Activated naive CD4-positive, alpha-beta T cell treated with anti-CD3 and anti-CD28 coated beads, Interleukin-2, amount 50 U/mL, for 16 hours (primary cell): ENCODE data around the gene EFEMP1.
"Not testable (repeated sequence)": the region's sequence is repeated elsewhere in the genome, so short reads cannot be mapped to it uniquely, and the experiment has no call there.

Experiments
- DNase-seq: peaks from one replicate; pipeline ENCODE4 v3.0.0-alpha.2; 2020

The EFEMP1 gene

GRCh38 chr2:55862673-55863390 lies 60.8 kb downstream of the EFEMP1 start:
- DNase-seq = no peak

GRCh38 chr2:55862246-55862645 lies 61.3 kb downstream of the EFEMP1 start:
- DNase-seq = no peak

- no peak for DNase-seq
Measured at GRCh38 chr2:55861733-55862132, 61.8 kb downstream of the EFEMP1 start.

- DNase-seq = no peak
Measured at GRCh38 chr2:55860832-55861231, 62.8 kb downstream of the EFEMP1 start.

GRCh38 chr2:55859875-55860274 lies 63.7 kb downstream of the EFEMP1 start:
- DNase-seq = no peak

- DNase-seq = no peak
Measured at GRCh38 chr2:55857766-55858165, 65.8 kb downstream of the EFEMP1 start.

GRCh38 chr2:55856936-55857335 lies 66.6 kb downstream of the EFEMP1 start:
- no peak for DNase-seq

GRCh38 chr2:55848096-55848495 lies 75.5 kb downstream of the EFEMP1 start:
- DNase-seq = no peak

GRCh38 chr2:55846426-55846825 lies 77.2 kb downstream of the EFEMP1 start:
- no peak for DNase-seq

GRCh38 chr2:55844986-55845385 lies 78.6 kb downstream of the EFEMP1 start:
- DNase-seq = no peak

GRCh38 chr2:55843994-55844345 lies 79.6 kb downstream of the EFEMP1 start:
- no peak for DNase-seq

- DNase-seq = no peak
Measured at GRCh38 chr2:55843096-55843993, 80.2 kb downstream of the EFEMP1 start.

GRCh38 chr2:55842046-55842445 lies 81.5 kb downstream of the EFEMP1 start:
- no peak for DNase-seq

GRCh38 chr2:55840460-55840859 lies 83.1 kb downstream of the EFEMP1 start:
- DNase-seq = no peak

- no peak for DNase-seq
Measured at GRCh38 chr2:55839182-55839819, 84.3 kb downstream of the EFEMP1 start.

- no peak for DNase-seq
Measured at GRCh38 chr2:55838653-55839052, 84.9 kb downstream of the EFEMP1 start.

GRCh38 chr2:55838117-55838516 lies 85.5 kb downstream of the EFEMP1 start:
- DNase-seq = not testable (repeated sequence)

- DNase-seq = no peak
Measured at GRCh38 chr2:55837073-55837472, 86.5 kb downstream of the EFEMP1 start.

GRCh38 chr2:55831671-55832410 lies 91.7 kb downstream of the EFEMP1 start:
- not testable (repeated sequence) for DNase-seq

GRCh38 chr2:55827855-55828254 lies 95.7 kb downstream of the EFEMP1 start:
- DNase-seq = no peak

GRCh38 chr2:55827428-55827827 lies 96.2 kb downstream of the EFEMP1 start:
- not testable (repeated sequence) for DNase-seq

GRCh38 chr2:55826246-55826645 lies 97.3 kb downstream of the EFEMP1 start:
- no peak for DNase-seq

GRCh38 chr2:55824551-55825096 lies 99.0 kb downstream of the EFEMP1 start:
- no peak for DNase-seq
